Psoas muscle (tissue), 8 donors: Measurements from ENCODE around the gene LGR6. TPM values are rescaled to one million over a fixed set of nuclear protein-coding genes. Genes with fewer than 3 reads are reported as not detected.

Source experiments
- ATAC-seq, 4 donors: fragments of 200-7000 bp; cut with Tn5 transposase; one replicate each; pipeline ENCODE4 v1.9.1; 2020; ENCODE audit warnings: moderate library complexity in 3 of 4, mild to moderate bottlenecking in 2 of 4
- DNase-seq, 2 donors: peaks; one replicate each; pipeline ENCODE4 v3.0.0-alpha.2; 2020
- H3K27ac ChIP-seq: fragments of 200-600 bp; one replicate; pipeline ENCODE4 v1.8.0; 2022
- H3K27me3 ChIP-seq, 3 donors: fragments of 200-600 bp in 1 of 3; one replicate each; pipeline versions ENCODE4 v1.6.1 to v1.8.0; 2013 to 2022; ENCODE audit warnings: low read length in 2 of 3, mild to moderate bottlenecking in 2 of 3, moderate library complexity in 1 of 3; ENCODE audit not compliant: insufficient read depth in 3 of 3
- H3K36me3 ChIP-seq, 2 donors: fragments of 200-600 bp in 1 of 2; one replicate each; pipeline versions ENCODE4 v1.6.1 to v1.8.0; 2013 to 2022; ENCODE audit warnings: low read depth in 1 of 2, mild to moderate bottlenecking in 1 of 2, moderate library complexity in 1 of 2; ENCODE audit not compliant: insufficient read depth in 1 of 2
- H3K4me1 ChIP-seq: fragments of 200-600 bp; one replicate; pipeline ENCODE4 v1.8.0; 2022
- H3K4me3 ChIP-seq: fragments of 200-600 bp; one replicate; pipeline ENCODE4 v1.8.0; 2022; ENCODE audit warnings: mild to moderate bottlenecking
- H3K9me3 ChIP-seq: fragments of 200-600 bp; one replicate; pipeline ENCODE4 v1.8.0; 2022
- WGBS, 3 donors: extraction: QIAGEN DNeasy Blood & Tissue Kit; methylation state at CpG; one replicate each; pipeline versions ENCODE4 v1.1.6 to v1.1.7; 2013; 5-methylcytosine and 5-hydroxymethylcytosine counted together
- intact Hi-C, 2 donors: fragments of 100-400 bp; cut with DNase I; formaldehyde crosslinking; loops; one replicate each; pipeline versions ENCODE4 v1.11.0 to v1.14.2; 2022
- polyA plus RNA-seq, 3 donors: library from polyadenylated mRNA; stranded (reverse); fragments of 200-250 nt; gene quantifications; one replicate each; pipeline ENCODE4 v1.2.3, GENCODE V29; 2013
- total RNA-seq, 4 donors: library from RNA; stranded (reverse); fragmentation: NEBNext Ultra II Directional in 2 of 4; extraction: Animal tissue kit (Norgen Biotek cat#: 25700) in 2 of 4; gene quantifications; one replicate each; pipeline versions ENCODE4 v1.2.1 to v1.2.4, GENCODE V29; 2021 to 2023
- TF ChIP-seq, protein P1 (sequence below): fragments of 200-600 bp; IDR thresholded peaks from one replicate; pipeline ENCODE4 v1.8.0; 2022; ENCODE audit warnings: antibody characterized with exemption
- donor health status: healthy with polysubstance abuse.
- donor health status: DM: no; HTN: no; CAD: no; lungs with moderate emphysema.
- donor health status: Bipolar disorder and iron deficiency.
- donor health status: healthy.
- donor health status: DM: yes; HTN: yes; CAD: no.
- donor health status: DM: no; HTN: no; CAD: no.
- donor health status: DM: no; HTN: no; CAD: no.
- donor health status: DM: yes; HTN: yes; CAD: no.

LGR6 gene
- total and polyA plus RNA-seq, 7 donors, result 0.12 to 0.20 (median 0.16) TPM; not detected in 3

DNA sequence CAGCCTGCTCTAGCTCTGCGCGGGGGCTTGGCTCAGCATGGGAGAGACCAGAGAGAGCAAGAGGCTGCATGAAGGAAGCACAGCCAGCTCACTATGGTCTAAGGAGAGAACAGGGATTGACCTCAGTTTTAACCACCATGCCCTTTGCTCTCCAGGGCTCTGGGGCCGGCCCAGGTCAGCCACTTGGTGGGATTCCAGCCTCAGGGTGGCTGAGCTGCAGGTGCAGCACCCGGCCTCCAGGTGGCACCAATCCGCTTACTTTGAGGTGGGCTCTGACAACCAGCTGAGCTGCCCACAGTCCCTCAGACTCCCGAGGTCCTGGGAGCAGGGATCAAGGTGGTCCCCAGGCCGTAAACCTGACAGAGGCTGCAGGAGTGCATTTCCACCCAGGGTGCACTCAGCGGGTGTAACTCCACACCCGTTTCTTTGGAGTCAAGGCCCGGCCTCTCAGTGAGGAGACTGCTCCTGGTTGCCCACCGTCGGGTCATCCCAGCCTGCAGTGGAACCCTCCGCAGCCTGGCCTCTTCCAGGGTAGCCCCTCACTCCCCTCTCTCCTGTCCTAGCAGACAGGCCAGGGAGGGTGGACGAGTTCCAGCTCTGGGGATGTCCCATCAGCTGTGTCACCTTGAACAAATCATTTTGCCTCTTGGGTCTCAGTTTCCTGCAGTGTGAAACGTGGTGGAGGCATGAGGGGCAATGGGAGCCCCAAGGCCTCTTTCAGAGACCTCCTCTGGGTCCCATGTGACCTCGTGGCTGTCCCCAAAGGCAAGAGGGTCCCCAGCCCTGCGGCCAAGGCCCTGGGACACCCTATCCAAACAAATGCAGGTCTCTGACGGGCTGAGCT lies 607 bp upstream of the LGR6 start:
- intact Hi-C loops, result no loop called here
- Histone ChIP-seq H3K27ac (no peak overlapping the region), H3K27me3 (peaks cover 0 to 16% (median 0%) of the 10 kb centered on the region in 3 donors), H3K4me1 (no peaks in the 10 kb centered on the region), H3K4me3 (peak overlapping the region; percentile 25), H3K9me3 (no peaks in the 10 kb centered on the region), H3K36me3 (no peaks in the 10 kb centered on the region)
- TF ChIP-seq, protein P1, sequence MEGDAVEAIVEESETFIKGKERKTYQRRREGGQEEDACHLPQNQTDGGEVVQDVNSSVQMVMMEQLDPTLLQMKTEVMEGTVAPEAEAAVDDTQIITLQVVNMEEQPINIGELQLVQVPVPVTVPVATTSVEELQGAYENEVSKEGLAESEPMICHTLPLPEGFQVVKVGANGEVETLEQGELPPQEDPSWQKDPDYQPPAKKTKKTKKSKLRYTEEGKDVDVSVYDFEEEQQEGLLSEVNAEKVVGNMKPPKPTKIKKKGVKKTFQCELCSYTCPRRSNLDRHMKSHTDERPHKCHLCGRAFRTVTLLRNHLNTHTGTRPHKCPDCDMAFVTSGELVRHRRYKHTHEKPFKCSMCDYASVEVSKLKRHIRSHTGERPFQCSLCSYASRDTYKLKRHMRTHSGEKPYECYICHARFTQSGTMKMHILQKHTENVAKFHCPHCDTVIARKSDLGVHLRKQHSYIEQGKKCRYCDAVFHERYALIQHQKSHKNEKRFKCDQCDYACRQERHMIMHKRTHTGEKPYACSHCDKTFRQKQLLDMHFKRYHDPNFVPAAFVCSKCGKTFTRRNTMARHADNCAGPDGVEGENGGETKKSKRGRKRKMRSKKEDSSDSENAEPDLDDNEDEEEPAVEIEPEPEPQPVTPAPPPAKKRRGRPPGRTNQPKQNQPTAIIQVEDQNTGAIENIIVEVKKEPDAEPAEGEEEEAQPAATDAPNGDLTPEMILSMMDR, result peak; percentile 87
- peak; percentile 51 to 80 for DNase-seq
- 28 to 34% (median 32%) methylated on average over 18 of the region's 18 CpGs for WGBS, 3 donors
- ATAC-seq, result peak; percentile 75 to 89 (median 84)

DNA sequence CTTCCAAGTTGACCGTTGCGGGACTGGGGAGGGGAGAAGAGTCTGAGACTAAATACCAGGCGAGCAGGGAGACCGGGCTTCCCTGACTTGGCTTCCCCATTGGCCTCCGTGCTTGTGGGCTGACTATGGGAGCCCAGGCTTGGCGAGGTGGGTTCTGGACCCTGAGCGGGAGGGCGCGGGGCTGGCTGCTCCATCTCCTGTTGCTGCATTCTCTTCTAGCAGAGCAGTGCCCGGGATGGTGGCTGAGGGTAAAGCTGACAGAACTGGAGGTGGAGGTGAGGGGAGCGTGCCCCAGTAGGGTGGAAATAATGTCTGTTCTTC lies 689 bp downstream of the LGR6 start:
- 55 to 63% (median 62%) methylated on average over 9 to 11 of the region's 11 CpGs for WGBS, 3 donors
- intact Hi-C loops, result no loop called here
- Histone ChIP-seq H3K9me3 (no peaks in the 10 kb centered on the region), H3K27ac (no peak overlapping the region), H3K4me1 (peaks cover 2% of the 10 kb centered on the region), H3K36me3 (no peaks in the 10 kb centered on the region), H3K27me3 (peaks cover 0 to 16% (median 0%) of the 10 kb centered on the region in 3 donors), H3K4me3 (peak overlapping the region; percentile 25)
- DNase-seq, result no peak
- ATAC-seq, result no peak
- TF ChIP-seq, protein P1, result no peak

DNA sequence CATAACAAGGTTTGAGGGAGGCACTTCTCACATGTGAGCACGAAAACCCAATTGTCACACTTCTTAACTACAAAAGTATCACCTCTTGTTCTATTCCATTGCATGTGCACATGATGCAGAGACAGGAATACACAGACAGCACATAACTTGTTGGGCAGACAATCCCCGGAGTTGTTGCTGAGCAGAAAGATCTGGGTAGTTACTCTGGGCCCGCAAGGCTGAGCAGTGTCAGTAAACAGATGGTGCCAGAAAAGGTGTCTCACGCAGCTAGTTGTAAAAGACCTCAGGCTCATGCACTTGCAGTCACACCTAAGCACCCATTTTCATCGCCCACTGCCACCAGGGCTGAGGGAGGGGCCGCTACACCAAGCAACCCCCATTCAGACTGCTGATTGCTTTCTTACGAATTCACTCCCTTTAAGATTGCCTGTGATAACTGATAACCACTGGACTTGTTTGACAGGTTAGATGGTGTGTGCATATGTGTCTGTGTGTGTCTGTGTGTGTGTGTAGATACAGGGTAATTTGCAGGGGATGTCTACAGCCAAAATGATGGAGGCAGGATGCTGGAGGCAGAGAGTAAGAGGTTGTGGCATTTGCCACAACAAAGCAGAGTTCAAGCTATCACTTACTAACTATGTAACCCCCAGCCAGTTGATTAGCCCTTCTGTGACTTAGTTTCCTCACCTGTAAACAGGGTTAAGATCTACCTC lies 4.2 kb downstream of the LGR6 start:
- TF ChIP-seq, protein P1, result no peak
- ATAC-seq (no peak), DNase-seq (no peak)
- Histone ChIP-seq H3K4me1 (peaks cover 18% of the 10 kb centered on the region), H3K36me3 (no peaks in the 10 kb centered on the region), H3K4me3 (no peak overlapping the region), H3K9me3 (no peaks in the 10 kb centered on the region), H3K27me3 (peaks cover 0 to 16% (median 0%) of the 10 kb centered on the region in 3 donors), H3K27ac (no peak overlapping the region)
- 86 to 91% (median 89%) methylated on average over 7 of the region's 7 CpGs for WGBS, 3 donors
- intact Hi-C loops, result no loop called here

DNA sequence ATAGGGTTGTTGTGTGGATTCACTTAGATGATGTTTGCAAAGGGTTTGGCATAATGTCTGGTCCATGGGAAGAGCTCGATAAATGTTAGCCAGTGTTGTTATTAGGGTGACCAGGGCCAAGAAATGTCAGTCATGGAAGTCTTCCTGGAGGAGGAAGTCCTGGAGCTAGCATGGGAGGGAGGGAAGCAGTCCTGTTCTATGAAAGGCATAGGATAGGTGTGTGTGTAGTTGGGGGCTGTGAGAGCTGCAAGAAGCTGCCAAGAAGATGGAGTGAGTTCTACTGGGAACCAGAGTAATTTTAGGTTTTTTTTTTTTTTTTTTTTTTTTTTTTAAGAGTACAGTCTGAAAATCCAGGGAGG lies 4.7 kb downstream of the LGR6 start:
- H3K4me1 ChIP-seq, result peaks cover 18% of the 10 kb centered on the region
- peaks cover 0 to 11% (median 0%) of the 10 kb centered on the region in 3 donors for H3K27me3 ChIP-seq
- H3K27ac ChIP-seq, result no peak overlapping the region
- intact Hi-C loops, result no loop called here
- H3K4me3 ChIP-seq, result no peak overlapping the region
- ATAC-seq (no peak), DNase-seq (no peak)
- H3K36me3 ChIP-seq, result no peaks in the 10 kb centered on the region
- no peaks in the 10 kb centered on the region for H3K9me3 ChIP-seq
- TF ChIP-seq, protein P1, result no peak
- 71 to 78% (median 76%) methylated on average over 1 of the region's 1 CpG for WGBS, 3 donors
